ENCODE data around the gene KICS2.
A peak's percentile ranks its signal among the peaks of the same experiment; 100 is the strongest.
"Not testable (repeated sequence)": the region's sequence is repeated elsewhere in the genome, so short reads cannot be mapped to it uniquely, and the experiment has no call there.

KICS2 gene

DNA sequence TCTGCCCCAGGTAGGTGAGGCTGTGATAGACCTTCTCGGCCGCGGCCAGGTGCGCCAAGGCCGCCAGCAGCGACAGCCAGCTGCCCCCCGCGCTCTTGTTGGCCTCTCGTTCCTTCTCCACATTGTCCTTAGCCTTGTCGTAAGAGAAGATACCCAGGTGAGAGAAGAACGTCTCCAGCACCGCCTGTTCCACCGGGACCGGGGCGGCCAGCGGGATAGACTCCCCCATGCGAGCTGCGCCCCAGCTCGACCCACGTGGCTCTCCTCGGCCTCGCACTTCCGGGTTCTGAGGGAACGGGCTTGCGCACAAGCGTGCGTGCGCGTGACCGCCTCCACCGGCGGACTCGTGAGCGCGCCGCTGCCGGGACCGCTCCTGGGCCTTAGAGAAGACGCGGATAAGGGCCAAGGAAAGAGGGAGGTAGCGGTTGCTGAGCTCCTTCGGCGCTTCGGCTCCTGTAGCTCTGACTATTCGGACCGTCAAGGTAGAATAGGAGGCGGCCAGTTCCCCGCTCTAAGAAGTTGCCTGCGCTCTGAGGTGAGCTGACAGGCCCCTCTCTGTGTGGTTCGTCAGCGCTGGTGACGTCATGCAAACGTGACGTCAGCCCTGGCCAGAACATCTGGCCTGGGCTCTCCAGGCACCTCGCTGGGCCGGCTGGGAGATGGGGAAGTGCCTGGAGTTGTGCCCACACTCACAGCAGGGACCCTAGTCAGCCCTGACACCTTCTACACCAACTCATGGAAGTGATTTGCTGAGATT is at the start of gene KICS2:
TSS of gene KICS2 (minus strand) at position 288 of the 757 bp plus-strand sequence. CDS start at position 229, 59 bp downstream.
- peak; percentile 72 for DNase-seq

DNA sequence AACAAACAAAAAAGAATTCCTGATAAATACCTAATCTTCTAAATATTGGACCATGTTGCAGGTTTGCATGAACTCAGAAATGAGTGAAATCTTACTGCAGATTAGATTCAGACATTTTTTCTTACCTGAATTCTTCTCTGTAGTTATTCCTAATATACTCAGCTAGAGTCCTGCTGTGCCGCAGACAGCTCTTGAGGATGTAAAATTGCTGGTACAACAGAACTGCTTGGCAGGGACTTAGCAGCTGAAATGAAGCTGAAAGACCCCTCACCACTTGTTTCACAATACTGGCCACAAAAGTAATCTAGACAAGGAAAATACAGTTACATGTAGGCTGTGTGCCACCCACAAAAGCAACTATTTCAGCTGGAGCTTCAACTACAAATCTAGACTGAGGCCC is 48.3 kb upstream of the KICS2 start:
- no peak for DNase-seq

DNA sequence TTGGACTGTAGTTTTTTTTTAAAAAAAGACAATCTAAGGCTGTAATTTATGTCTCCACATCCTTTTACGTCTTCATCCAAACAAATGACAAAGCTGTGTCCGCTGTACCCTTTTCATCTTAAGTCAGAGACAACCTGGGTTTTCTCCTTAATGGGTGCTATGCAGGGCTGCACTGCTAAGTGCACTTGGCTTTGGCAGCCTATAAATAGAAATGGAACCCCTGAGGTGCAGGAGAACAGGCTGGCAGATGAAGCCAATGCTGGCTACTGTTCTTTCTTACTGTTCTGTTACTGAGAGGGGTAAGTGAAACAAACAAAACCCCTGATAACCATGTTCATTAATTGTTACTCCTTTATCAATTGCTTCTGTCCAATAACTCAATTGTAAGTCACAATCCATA is 47.1 kb upstream of the KICS2 start:
- DNase-seq: no peak

DNA sequence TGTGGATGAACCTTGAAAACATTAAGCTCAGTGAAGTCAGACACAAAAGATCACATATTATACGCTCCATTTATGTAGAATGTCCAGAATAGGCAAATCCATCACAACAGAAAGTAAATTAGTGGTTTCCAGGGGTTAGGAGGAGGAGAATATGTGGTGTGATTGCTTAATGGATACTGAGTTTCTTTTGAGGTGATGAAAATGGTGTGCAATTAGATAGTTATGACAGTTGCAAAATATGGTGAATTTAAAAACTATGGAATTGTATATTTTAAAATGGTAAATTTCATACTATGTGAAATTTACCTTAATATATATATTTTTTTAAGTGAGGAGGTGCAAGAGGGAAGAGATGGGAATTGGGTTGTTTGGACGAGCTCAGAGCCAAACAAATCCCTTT is 46.3 kb upstream of the KICS2 start:
- DNase-seq: no peak

DNA sequence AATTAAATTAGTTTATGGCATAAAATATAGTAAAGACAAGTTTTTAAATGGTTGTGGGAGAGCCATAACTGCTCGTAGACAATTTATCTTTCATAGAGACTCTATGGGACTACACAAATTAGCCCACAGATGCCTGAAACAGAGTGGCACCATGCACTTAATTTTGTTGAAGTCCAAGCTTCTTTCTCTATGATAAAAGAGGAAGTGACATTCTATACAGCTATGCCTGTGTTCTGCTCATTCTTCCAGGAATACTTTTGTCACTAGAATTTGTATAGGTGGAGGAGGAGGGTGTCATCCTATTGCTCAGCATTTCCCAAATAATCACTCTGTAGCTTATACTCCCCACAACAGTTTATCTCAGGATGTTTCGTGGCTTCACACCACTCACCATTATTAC is 43.7 kb upstream of the KICS2 start:
- no peak for DNase-seq

DNA sequence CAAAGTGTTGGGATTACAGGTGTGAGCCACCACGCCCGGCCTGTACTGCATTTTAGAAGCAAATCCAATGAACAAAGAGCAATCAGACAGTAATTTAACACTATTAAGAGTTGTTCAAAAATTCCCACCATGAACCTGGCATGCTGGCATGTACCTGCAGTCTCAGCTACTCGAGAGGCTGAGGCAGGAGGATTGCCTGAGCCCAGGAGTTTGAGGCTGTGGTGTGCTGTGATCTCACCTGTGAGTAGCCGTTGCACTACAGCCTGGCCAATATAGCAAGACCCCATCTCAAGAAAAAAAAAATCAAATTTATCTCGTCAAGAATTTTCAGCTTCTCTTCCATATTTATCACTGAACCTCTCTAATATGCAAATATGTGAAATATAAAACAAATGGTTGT is 39.7 kb upstream of the KICS2 start:
- DNase-seq: no peak

DNA sequence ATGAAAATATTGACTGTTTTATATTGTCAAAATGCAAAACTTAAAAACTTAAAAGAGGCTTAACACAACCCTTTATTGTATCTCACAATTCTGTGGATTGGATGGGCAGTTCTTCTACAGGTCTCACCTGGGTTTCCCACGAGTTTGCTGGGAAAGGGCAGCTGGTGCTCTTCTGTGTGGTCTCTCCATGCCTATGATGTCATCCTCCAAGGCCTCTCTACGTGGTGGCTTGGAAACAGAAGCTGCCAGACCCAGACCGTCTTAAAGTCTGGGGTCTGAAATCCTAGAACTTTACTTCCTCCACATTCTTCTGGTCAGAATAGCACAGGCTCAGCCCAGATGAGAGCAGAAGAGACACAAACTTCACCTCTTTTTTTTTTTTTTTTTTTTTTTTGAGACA is 36.5 kb upstream of the KICS2 start:
- no peak for DNase-seq

DNA sequence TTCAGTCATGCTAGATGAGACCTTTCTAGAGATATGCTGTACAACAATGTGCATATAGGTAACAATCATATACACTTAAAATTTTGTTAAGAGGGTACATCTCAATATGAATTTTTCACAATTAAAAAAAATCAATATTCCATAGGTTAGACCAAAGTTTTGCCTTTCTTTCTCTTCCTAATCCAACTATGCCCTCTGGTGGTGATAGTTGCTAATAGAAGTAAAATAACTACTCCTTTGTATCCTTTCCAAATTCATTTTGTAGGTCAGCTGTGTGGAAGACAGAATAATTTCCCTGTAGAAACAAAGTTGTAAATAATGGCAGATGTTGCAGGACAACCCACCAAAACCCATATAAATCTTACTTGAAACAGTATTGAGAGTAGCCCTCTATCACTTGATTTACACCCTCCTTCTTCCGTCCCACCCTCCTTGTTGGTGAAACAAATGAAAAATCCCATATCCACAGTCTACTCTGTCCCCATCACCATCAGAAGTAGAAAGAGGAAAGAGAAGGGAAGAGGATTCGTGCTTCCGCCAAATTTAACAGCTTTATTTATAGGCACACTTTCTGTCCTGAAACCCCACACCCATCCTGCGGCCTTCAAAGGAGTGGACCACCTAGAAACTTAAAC is 34.2 kb upstream of the KICS2 start:
- DNase-seq: no peak

DNA sequence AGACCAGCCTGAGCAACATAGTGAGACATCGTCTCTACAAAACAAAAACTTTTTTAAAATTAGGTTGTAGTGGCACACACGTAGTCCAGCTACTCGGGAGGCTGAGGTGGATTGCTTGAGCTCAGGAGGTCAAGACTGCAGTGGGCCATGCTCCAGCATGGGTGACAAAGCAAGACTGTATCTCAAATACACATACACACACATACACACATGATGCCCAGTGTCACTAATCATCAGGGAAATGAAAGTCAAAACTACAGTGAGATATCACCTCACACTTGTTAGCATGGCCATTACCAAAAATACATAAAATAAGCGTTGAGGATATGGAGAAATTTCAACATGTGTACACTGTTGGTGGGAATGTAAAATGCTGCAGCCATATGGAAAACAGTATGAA is 33.2 kb upstream of the KICS2 start:
- DNase-seq: no peak

DNA sequence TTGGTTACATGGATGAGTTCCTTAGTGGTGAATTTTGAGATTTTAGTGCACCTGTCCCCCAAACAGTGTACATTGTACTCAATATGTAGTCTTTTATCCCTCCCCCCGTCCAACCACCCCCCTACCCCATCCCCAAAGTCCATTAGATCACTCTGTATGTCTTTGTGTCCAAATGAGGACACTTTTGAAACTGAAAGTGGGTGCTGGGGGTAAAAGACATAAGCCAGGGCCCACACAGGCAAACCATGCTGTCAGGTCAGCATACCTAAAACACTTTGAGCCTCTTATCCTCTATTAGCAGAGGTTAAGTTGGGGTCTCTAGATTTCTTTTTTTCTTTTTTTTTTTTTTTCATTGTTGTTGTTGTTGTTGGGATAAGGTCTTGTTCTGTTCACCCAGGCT is 31.3 kb upstream of the KICS2 start:
- no peak for DNase-seq

DNA sequence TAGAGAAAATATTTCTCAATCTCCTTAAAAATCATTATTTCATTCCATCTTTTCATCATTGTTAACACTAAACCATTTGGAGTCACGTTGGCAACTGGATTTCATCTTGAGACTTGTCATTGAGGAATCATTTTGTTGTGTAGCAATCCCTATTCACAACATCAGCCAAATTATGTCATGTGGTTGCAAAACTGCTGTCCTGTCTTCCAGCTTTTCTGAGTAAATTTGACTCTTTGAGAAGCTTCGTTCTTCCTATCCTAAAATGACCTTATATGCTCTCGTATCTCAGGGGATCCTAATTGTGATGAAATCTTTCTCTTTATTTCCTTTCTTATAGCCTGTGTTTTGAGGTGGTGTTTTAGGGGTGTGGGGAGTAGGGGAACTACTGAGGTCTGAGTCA is 30.6 kb upstream of the KICS2 start:
- no peak for DNase-seq

DNA sequence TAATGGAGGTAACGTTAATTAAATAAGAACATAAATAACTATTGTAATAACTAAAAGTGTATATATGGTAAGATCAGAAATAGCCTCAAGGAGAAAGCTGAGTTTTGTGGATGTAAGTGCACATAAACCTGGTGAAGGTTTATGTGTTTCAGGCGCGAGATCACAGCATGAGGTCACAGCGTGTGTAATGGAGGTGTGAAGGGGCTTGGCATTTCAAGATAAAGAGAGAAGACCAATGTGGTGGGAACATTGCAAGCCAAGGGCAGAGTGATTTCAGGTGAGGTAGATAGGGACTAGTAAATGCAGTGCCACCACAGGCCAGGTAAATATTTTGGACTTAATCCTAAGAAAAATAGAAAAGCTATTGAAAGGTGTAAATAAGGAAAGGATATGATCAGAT is 21.7 kb upstream of the KICS2 start:
- no peak for DNase-seq

DNA sequence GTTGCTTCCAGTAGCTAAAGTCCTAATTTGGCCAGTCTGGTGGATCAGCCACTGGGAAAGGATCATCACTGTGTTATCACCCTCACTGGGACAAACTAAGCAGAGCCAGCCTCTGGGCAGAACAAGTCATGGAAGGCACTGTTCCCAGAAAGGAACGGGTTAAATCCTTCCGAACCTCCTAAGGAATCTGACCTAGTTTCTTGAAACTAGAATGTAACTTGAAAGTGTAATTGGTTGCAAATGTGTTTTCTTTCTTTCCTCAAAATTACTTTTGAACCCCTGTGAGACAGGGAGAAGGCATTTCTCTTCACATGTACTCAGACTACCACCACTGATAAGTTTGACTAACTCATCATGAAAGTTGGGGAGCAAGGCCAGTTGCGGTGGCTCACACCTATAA is 18.7 kb upstream of the KICS2 start:
- DNase-seq: no peak

DNA sequence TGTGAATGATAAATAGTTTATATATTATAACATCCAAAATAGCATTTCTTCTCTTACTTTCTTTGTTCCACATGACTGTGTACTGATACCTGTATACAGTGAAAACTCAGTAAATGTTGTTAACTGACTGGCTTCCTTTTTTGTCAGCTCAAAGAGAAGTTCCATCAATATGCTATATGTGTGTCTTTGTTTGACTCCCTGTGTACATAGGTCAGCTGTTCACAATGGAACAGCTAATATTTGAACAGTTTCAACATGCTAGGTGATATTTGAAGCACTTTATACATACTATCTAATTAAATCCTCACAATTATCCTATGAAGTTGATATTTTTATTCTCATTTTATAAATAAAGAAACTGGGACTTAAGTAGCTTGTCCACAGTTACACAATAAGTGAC is 15.3 kb upstream of the KICS2 start:
- no peak for DNase-seq

DNA sequence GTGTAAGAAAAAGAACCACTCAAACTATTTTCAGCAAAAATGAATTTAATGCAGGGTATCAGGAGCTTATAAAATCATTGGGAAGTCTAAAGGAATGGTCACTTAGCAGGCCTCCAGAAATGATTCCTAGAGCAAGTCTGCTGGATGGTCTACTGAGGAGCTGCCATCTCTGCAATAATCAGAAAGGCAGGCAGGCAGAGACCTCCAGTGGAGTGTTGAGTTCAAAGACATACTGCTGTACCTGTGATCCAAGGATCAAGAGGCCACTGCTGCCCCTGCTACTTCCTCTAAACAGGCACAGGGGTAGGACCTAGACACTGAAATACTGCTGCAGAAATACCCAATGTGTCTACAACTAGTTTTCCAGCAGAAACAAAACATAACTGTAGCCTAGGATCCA is 14.5 kb upstream of the KICS2 start:
- no peak for DNase-seq

DNA sequence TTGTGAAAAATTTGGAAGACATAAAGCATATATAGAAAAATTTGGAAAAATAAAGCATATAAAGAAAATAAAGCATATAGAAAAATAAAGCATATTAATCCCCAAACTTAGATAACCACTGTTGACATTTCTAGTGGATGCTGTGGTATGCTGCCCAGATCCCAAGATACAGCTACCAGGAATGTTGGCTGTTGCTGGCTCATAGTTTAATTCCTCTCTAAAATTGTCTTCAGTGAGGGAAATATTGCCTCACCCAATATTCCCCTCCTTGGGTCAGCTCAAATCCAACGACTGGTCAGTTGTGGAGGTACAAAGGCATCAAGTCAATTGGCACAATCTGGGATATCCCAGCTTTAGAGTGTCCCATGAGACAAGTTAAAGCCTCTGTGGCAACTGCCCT is 10.1 kb upstream of the KICS2 start:
- no peak for DNase-seq

DNA sequence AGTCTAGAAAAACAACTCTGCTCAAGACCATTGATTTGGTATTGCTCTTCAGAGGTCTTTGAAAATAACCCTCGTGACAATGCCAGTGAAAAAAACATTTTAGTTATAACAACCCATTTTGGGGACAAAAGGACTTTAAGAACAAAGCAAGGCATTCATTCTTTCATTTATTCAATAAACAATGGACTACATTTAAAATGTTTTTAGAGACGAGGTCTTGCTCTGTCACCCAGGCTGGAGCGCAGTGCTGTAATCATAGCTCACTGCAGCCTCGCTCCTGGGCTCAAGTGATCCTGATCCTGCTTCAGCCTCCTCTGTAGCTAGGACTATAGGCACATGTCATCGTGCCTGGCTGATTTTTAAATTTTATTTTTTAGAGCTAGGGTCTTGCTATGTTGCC is 7.7 kb upstream of the KICS2 start:
- DNase-seq: no peak

DNA sequence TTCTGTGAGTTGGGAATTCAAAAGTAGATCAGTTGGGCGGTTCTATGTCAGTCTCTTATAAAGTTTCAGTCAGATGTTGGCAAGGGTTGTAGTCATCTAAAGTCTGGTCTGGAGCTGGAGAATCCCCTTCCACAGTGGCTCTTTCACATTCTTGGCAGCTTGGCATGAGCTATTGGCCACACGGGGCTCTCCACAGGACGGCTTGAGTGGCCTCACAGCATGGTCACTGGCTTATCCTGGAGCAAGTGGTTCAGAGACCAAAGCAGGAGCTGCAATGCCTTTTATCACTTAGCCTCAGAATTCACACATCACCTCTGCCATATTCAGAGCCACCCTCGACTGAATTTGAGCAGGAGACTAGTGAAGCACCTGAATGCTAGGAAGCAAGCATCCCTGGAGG is 7.1 kb upstream of the KICS2 start:
- no peak for DNase-seq

DNA sequence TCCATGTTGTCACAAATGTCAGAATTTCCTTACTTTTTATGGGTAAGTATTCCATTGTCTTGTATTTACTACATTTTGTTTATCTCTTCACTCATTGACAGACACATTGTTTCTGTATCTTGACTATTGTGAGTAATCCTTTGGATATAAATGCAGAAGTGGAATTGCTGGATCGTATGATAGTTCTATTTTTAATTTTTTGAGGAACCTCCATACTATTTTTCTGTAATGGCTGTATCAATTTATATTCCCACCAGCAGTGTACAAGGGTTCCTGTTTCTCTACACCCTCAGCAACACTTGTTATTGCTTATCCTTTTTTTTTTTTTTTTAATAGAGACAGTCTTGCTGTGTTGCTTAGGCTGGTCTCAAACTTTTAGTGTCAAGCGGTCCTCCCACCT is 3.5 kb upstream of the KICS2 start:
- no peak for DNase-seq

DNA sequence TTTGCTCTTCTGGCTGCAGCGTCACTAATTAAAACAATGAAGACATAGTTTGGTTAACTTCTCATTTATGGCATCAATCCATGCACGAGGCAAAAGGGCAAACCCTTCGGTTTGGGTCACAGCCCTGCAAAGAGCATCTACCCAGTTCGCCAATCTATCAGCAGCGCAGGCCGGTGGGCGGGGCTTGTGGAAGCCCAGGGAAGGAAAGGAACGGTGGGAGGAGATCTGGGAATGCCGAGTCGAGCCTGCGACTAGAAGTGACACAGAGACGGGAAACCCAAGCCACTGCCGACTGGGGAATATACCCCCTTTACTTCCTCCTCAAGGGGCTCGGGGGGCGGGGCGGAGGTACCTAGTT is 466 bp downstream of the KICS2 start:
- no peak for DNase-seq

DNA sequence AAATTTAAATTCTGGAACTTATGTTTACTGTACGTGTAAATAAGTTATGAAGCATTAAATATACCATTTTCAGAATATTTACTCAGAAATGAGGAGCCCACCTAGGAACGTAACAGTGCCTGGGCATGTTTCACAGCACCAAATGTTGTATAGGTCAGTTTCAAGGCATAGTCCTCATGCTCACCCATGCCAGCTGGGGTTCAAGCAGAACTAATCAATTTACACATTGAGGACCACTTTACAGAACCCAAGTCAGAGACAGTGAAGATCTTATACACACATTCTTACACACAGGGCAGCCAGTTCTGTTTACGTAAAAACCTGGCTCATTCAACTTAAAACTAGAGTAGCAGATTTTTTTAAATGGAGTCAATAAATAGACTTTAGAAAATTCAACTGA is 2.0 kb downstream of the KICS2 start:
- DNase-seq: no peak

DNA sequence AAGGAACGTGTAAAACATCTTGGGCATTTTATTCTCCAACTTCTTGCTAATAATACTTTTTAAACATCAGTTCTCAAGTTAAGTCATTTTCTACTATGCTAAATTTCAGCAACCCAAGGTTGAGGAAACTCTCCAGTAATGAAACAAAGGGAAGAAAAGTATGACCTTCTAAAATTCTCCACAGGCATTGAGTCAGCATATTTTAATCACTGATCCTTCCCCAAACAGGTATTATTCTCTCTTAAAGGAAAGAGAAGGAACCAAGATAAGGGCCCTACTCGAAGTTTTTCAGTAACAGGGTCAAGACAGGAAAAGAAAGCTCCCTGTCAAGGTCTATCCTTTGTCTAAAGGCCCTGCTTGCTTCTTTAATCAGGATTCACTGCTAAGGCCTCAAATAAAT is 3.0 kb downstream of the KICS2 start:
- DNase-seq: no peak

DNA sequence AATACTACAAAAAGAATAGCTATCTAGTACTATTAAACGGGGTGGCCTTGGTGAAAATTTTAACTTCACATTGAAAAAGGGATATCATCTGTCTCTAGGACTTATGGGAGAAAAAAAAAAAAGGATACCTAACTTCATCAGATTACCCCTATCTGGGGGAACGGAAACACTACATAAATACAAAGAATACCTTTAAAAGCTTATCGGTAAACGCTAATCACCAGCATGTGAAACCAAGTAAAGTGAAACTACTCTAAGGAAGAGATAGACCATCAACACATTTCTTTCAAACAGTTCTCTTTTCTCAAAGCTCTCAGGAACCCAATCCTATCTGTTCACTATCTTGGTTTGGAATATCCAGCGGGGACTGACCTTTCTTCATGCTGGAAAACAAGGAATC is 3.5 kb downstream of the KICS2 start:
- no peak for DNase-seq

DNA sequence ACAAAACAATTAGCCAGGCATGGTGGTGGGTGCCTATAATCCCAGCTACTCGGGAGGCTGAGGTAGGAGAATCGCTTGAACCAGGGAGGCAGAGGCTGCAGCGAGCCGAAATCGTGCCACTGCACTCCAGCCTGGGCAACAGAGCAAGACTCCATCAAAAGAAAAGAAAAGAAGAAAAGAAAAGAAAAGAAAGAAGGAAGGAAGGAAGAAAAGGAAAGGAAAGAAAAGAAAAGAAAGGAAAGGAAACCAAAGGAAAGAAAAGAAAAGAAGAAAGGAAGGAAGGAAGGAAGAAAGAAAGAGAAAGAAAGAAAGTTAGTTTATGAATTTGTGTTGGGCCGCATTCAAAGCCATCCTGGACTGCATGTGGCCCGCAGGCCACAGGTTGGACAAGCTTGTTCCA is 4.5 kb downstream of the KICS2 start:
- not testable (repeated sequence) for DNase-seq

DNA sequence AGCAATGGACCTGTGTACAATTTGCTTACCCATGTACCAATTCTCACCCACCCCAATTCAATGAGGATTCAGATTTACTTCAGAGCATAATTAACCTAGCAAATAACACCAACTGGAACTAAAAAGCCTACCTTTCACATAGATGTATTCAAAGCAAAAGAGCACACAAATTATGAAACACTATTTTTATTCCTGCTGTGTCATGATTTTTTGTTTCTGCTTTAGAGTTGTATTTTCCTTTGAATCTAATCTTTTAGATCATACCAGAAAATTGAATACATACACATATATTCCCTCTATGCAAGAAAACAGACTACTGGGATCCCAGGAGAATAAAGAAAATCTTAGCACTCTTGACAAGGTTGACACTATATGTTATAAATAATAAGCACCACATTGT is 5.9 kb downstream of the KICS2 start:
- no peak for DNase-seq

All from NCI-H1436 treated with DMSO at 0.1 percent for 48 hours (cell line).